PC-9 (cell line): Measurements from ENCODE around the gene TARDBP. TPM values are rescaled to one million over a fixed set of nuclear protein-coding genes. Genes with fewer than 3 reads are reported as not detected.

Experiments used
- BruUV-seq: library from RNA; stranded (reverse); fragments of 400-500 nt; replicated peaks from 2 replicates; lab custom pipeline; 2021; lab: Mats Ljungman, UMichigan
- CTCF ChIA-PET: fragments of 300-600 bp; sonication (Branson Sonifier 250); formaldehyde crosslinking; loops from one replicate; lab custom pipeline; 2022; ENCODE audit warnings: antibody characterized with exemption; lab: Charles Lee
- POLR2A ChIA-PET: fragments of 300-600 bp; sonication (Branson Sonifier 250); formaldehyde crosslinking; loops from one replicate; lab custom pipeline; 2022; ENCODE audit warnings: antibody characterized with exemption; ENCODE audit not compliant: unreplicated experiment; lab: Charles Lee
- DNase-seq, 2 experiments: peaks; one replicate each; pipeline versions ENCODE4 v3.0.0 to v3.0.0-alpha.2; 2015 to 2022; ENCODE audit warnings: mixed read lengths in 1 of 2
- H2AFZ ChIP-seq: fragments of 200-600 bp; sonication (generic); 2 replicates; pipeline ENCODE4 v1.8.1; 2017; ENCODE audit warnings: antibody characterized with exemption
- H3F3A ChIP-seq: fragments of 200-600 bp; sonication (generic); 2 replicates; pipeline ENCODE4 v1.8.1; 2017; ENCODE audit warnings: antibody characterized with exemption, mild to moderate bottlenecking, low read depth; ENCODE audit not compliant: insufficient read depth
- H3K27ac ChIP-seq: fragments of 200-600 bp; sonication (generic); 2 replicates; pipeline ENCODE4 v1.6.1; 2016; ENCODE audit warnings: mixed run types
- H3K27me3 ChIP-seq: fragments of 200-600 bp; sonication (generic); 2 replicates; pipeline ENCODE4 v1.6.1; 2016; ENCODE audit warnings: low read depth, mixed run types; ENCODE audit not compliant: insufficient read depth
- H3K36me3 ChIP-seq: fragments of 200-600 bp; sonication (generic); 2 replicates; pipeline ENCODE4 v1.6.1; 2016; ENCODE audit warnings: low read depth, mixed run types
- H3K4me1 ChIP-seq: fragments of 200-600 bp; sonication (generic); replicated peaks from 2 replicates; pipeline ENCODE4 v1.6.1; 2016; ENCODE audit warnings: mixed run types; ENCODE audit not compliant: insufficient read depth
- H3K4me2 ChIP-seq: fragments of 200-600 bp; sonication (generic); 2 replicates; pipeline ENCODE4 v1.6.1; 2017; ENCODE audit warnings: mixed run types
- H3K4me3 ChIP-seq: fragments of 200-600 bp; sonication (generic); 2 replicates; pipeline ENCODE4 v1.6.1; 2016; ENCODE audit warnings: mixed run types
- H3K79me2 ChIP-seq: fragments of 200-600 bp; sonication (generic); 2 replicates; pipeline ENCODE4 v1.6.1; 2017; ENCODE audit warnings: low read depth, mixed run types
- H3K9me2 ChIP-seq: fragments of 200-600 bp; sonication (generic); 2 replicates; pipeline ENCODE4 v1.8.1; 2017; ENCODE audit warnings: mild to moderate bottlenecking; ENCODE audit not compliant: insufficient read depth
- H3K9me3 ChIP-seq: fragments of 200-600 bp; sonication (generic); 2 replicates; pipeline ENCODE4 v1.8.1; 2016; ENCODE audit warnings: low read depth; ENCODE audit not compliant: insufficient read depth
- H4K20me1 ChIP-seq: fragments of 200-600 bp; sonication (generic); 2 replicates; pipeline ENCODE4 v1.8.1; 2017; ENCODE audit not compliant: insufficient read depth
- CTCF ChIP-seq: fragments of 200-600 bp; sonication (generic); conservative IDR thresholded peaks from 2 replicates; pipeline ENCODE4 v1.6.1; 2017; ENCODE audit warnings: mixed run types, antibody characterized with exemption, mild to moderate bottlenecking, moderate library complexity
- EZH2 ChIP-seq: fragments of 200-600 bp; sonication (generic); IDR thresholded peaks from 2 replicates; pipeline ENCODE4 v1.8.0; 2017; ENCODE audit warnings: antibody characterized with exemption, low read depth
- intact Hi-C: fragments of 100-400 bp; cut with micrococcal nuclease; formaldehyde crosslinking; loops from one replicate; pipeline ENCODE4 v1.10.0; 2022; ENCODE audit not compliant: unreplicated experiment
- total RNA-seq: library from RNA; stranded (reverse); gene quantifications from 2 replicates; pipeline ENCODE4 v1.2.3, GENCODE V29; 2021

The TARDBP gene
- total RNA-seq, 1 experiment from 2014 or later, result 142 TPM

- POLR2A ChIA-PET, result no interaction called here
These were observed 42.5 kb upstream of the TARDBP start for GRCh38 chr1:10969971-10970332.

GRCh38 chr1:10973552-10973951 is 38.9 kb upstream of the TARDBP start:
- Histone ChIP-seq H3K9me3 (no peaks in the 10 kb centered on the region), H3F3A (no peaks in the 10 kb centered on the region; the same call in 1 of the 2 replicates), H3K4me3 (no peak overlapping the region), H3K9me2 (no peaks in the 10 kb centered on the region), H4K20me1 (no peaks in the 10 kb centered on the region), H3K27ac (no peak overlapping the region), H3K79me2 (no peaks in the 10 kb centered on the region), H3K36me3 (no peaks in the 10 kb centered on the region), H2AFZ (no peak overlapping the region), H3K4me1 (no peaks in the 10 kb centered on the region; the same call in 1 of the 2 replicates), H3K27me3 (no peaks in the 10 kb centered on the region), H3K4me2 (no peak overlapping the region)
- DNase-seq, result no peak
- TF ChIP-seq CTCF, result no peak
- TF ChIP-seq EZH2, result no peak
- no TSS peak for BruUV-seq
- intact Hi-C loops, result no loop called here
- POLR2A ChIA-PET, result no interaction called here
- CTCF ChIA-PET, result no interaction called here

More at GRCh38 chr1:10969971-10970332, 42.5 kb upstream of the TARDBP start:
- Histone ChIP-seq H3K27ac (no peak overlapping the region), H3K9me3 (no peaks in the 10 kb centered on the region), H4K20me1 (no peaks in the 10 kb centered on the region), H3K79me2 (no peaks in the 10 kb centered on the region), H3K4me2 (no peak overlapping the region), H3K9me2 (no peaks in the 10 kb centered on the region), H3F3A (no peaks in the 10 kb centered on the region; the same call in 1 of the 2 replicates), H3K36me3 (no peaks in the 10 kb centered on the region), H3K4me1 (no peaks in the 10 kb centered on the region), H3K4me3 (no peak overlapping the region), H2AFZ (no peak overlapping the region), H3K27me3 (no peaks in the 10 kb centered on the region)
- no TSS peak for BruUV-seq
- TF ChIP-seq CTCF, result no peak
- intact Hi-C loops, result no loop called here
- DNase-seq, result no peak
- CTCF ChIA-PET, result no interaction called here

- no peak overlapping the region for H3K4me3 ChIP-seq
- BruUV-seq, result no TSS peak
- no peaks in the 10 kb centered on the region; the same call in 1 of the 2 replicates for H3K4me1 ChIP-seq
- no peaks in the 10 kb centered on the region for H4K20me1 ChIP-seq
- H3K9me3 ChIP-seq, result no peaks in the 10 kb centered on the region
- H3K36me3 ChIP-seq, result no peaks in the 10 kb centered on the region
- H2AFZ ChIP-seq, result no peak overlapping the region
- H3K27me3 ChIP-seq, result no peaks in the 10 kb centered on the region
- no peak overlapping the region for H3K4me2 ChIP-seq
- TF ChIP-seq EZH2 (no peak), CTCF (no peak)
- no peaks in the 10 kb centered on the region for H3K9me2 ChIP-seq
- H3K27ac ChIP-seq, result no peak overlapping the region
- H3K79me2 ChIP-seq, result no peaks in the 10 kb centered on the region
- DNase-seq, result no peak
- intact Hi-C loops, result no loop called here
- ChIA-PET POLR2A (no interaction called here), CTCF (interaction anchor here (0.5 kb wide), 1 partner anchor 37 kb away, joined by 3 read pairs; no protein-coding TSS in a partner anchor)
- H3F3A ChIP-seq, result no peaks in the 10 kb centered on the region; the same call in 1 of the 2 replicates
These were observed 38.2 kb upstream of the TARDBP start for GRCh38 chr1:10973956-10974881.
